HTERT RPE-1 (cell line): ENCODE results near the gene USP10.

Experiments used
- in situ Hi-C: fragments of 300-500 bp; cut with MboI; formaldehyde crosslinking; loops from 4 replicates; pipeline ENCODE4 v1.14.3; 2020; ENCODE audit warnings: low sequenced_read_pairs

Gene USP10

DNA sequence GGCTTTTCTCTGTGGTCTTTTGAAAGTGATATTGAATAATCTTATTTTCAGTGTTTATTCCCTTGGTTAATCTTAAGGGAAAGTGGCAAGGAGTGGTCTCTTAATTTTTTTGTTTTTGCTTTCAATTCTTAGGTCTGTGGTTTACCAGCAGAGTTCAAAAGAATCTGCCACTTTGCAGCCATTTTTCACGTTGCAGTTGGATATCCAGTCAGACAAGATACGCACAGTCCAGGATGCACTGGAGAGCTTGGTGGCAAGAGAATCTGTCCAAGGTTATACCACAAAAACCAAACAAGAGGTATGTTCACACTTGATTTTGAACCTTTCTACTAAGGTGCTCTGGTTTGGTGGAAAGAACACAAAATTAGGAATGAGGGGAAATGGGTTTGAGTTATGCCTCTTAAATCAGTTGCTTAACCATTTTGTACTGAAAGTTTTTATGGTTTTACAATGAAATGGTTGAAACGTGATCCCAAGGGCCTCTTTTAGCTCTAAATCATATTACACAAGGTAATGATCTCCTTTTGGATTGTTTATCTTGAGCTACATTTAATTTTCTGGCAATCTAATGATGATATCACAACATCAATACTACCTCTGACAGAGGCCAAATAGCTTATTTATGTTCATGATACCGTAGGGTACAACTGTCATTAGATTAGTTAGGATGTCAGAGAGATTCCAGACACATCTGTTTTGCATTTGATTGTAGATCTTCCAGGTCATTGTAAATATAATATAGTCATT lies 68.4 kb downstream of the USP10 start:
- in situ Hi-C loops = loop anchor here (25.0 kb wide), 1 partner anchor 169 kb away; no protein-coding TSS in a partner anchor

DNA sequence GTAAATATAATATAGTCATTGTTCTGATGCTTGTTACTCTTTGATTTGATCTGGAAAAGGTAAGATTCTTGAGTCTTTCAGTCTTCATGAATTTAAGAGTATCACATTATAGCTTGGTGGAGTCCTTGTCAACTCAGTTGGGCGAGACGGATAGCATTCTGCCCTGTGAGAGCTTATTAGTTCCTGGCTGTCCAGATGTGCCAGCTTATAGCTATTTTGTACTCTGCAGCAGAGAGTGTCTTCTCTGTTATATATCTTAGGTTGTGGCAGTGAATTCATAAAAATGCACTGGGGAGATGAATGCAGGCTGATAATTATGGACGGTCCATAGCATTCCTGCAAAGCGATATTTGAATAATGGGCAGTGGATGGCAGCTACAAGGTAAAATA lies 69.0 kb downstream of the USP10 start:
- in situ Hi-C loops = loop anchor here (25.0 kb wide), 1 partner anchor 168 kb away; no protein-coding TSS in a partner anchor

DNA sequence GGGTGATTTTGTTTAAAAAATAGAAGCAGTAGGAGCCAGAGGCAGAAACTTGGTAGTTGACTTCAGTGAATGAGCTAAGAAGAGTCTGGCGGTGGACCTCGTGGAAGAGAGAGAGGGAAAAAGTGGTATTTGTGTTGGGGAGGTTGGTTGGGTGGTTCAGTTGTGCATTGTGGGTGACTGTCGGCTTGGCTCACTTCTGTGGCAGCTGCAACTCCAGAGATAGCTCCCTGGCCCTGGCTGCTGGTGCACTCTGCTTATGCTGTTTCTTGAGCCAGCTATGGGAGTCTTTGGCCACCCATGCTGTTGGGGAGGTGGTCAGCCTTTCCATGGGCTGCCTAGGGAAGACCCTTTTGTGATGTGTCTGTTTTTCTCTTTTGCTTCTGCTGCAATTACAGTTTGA lies 69.6 kb downstream of the USP10 start:
- in situ Hi-C loops = loop anchor here (25.0 kb wide), 1 partner anchor 168 kb away; no protein-coding TSS in a partner anchor

DNA sequence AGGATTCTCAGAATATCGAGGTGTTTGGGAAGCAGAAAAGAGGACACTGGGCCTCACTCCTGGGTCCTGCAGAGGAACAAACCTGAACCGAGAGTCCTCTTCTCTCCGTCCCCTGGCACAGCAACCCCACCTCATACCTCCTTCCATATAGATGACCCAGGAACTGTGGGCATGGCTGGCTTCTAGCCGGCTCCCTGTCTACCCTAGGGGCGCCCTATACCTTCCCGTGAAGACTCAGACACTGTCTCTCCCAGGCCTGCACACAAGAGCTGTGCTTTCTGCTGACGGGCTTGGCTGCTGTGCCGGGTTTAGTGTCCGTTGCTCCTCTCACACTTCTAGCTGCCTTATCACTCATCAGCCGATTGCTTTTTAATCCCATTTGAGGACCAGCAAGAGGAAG lies 73.5 kb downstream of the USP10 start:
- in situ Hi-C loops = loop anchor here (25.0 kb wide), 1 partner anchor 164 kb away; no protein-coding TSS in a partner anchor

DNA sequence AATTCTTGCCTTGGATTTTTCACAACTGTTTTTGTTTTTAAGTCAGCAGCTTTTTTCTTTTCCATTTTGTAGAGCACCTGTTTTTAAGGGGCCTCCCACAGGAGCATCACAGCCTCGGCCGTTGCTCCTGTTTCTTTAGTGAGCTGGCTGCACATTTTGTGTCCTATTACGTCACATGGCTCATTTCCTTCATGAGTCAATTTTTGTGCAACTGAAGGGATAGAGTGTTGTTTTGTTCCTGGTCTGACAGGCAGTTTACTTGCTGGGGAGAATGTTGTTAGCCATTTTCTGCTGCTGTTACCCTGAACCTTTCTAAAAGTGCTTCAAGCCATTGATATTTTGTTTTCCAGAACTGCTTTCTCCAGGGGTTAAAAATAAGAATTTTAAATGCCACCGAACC lies 75.0 kb downstream of the USP10 start:
- in situ Hi-C loops = loop anchor here (25.0 kb wide), 1 partner anchor 162 kb away; no protein-coding TSS in a partner anchor

DNA sequence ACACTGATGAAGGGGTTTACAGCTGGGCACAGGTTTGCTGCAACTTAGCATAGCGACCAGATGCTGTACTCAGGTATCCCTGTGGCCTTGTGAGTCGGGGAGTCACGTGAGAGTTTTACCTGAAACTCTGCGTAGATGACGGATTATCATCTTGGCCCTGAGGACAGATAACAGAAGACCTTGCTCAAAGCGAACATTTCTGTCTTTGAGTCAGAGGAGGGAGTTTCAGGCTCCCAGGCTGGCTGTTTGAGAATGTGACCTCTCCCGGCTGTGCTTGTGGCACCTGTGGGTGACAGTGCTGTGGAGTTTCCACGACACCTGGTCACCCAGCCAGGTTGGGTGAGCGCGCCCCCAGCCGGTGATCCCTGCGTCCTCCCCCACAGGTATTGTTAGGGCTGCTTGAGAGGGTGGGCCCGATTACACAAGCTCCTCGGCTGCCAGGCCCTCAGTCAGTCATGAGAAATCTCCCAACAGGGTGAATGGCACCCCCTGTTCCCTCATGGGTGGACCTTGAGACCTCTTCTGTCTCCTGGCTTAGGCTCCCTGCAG lies 75.5 kb downstream of the USP10 start:
- in situ Hi-C loops = no loop called here

DNA sequence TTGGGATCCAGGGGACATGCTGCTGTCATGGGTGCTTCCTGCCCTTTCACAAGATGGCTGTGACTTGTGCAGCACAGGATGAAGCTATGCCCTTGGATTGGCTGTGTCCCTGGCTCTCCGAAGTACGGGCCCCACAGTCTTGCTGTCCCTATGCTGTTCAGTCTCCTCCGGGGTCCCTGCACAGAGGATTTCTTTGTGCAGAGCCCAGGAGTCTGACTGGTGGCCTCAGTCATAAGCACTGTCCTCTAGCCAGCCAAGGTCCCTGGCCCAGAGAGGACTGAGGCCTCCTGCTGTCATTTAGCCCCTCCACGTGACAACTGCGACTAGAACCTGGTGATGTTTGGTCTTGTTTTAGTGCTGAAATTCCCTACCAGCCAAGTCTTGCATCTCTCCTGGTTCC lies 77.6 kb downstream of the USP10 start:
- in situ Hi-C loops = no loop called here

DNA sequence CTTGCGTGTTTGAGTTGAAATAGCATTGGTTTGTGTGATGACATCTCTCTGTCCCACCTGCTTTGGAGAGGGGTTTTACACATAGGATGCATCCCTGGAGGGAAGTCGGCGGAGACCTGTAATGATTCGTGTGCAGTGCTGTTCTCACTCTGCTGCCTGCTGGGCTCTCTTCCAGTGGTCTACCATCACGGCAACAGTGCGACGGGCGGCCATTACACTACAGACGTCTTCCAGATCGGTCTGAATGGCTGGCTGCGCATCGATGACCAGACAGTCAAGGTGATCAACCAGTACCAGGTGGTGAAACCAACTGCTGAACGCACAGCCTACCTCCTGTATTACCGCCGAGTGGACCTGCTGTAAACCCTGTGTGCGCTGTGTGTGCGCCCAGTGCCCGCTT lies 78.9 kb downstream of the USP10 start:
- in situ Hi-C loops = no loop called here

DNA sequence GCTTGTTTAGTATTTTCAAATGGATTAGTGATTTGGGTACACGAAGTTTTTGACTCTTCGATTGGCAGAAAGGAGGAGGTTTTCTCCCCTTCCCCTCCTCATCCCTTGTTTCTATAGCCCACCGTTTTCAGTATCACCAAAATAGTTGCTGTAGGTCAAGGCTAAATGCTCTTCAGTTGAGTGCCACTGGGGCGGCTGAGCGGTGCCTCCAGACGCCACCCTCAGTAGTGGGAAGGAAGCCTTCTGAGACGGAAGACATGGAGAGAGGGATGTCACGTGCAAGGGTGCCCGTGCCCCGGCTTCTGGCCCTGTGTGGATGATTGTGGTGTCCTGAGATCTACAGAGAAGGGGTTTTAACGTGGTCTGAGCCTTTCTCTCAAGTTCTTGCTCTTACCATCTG lies 80.3 kb downstream of the USP10 start:
- in situ Hi-C loops = no loop called here

DNA sequence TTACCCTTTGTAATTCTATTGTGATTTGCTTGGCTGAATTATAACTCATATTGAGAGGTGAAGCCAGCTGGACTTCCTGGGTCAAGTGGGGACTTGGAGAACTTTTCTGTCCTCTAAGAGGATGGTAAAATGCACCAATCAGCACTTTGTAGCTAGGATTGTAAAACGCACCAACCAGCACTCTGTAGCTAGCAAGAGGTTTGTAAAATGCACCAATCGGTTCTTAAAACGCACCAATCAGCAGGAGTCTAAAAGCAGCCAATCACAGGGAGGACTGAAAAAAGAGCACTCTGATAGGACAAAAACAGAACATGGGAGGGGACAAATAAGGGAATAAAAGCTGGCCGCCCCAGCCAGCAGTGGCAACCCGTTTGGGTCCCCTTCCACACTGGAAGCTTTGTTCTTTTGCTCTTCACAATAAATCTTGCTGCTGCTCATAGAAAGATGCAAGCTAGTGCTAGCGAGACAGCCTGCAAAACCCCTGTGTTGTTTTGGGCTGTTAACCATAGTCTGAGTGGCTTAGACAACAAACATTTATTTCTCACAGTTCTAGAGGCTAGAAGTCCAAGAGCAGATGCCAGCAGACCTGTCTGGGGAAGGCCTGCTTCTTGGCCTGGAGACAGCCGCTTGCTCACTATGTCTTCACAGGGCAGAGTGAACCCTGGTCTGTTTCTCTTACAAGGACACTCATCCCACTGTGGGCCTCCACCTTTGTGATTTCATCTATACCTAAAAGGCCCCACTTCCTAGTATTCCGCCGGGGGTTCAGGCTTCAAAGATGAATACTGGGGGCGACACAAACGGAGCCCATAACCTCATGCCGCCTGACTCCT lies 81.0 kb downstream of the USP10 start:
- in situ Hi-C loops = no loop called here

DNA sequence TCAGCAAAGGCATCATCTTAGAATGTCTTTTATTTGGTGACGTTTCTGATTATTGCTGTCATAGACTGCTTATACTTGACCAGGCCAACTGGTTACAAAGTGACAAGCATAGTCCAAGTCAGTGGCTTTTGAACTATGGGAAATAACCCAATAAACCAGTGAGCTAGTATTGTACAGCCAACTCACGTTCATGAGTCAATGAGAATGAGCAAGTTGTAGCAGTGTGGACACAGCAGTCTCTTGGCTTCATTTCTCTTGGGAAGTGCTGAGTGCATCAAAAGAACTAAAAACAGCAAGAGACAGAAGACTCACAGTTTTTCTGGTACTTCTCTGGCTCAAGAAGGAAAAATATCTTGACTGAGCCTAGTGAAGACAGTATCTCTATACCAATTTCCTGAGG lies 83.0 kb downstream of the USP10 start:
- in situ Hi-C loops = no loop called here

DNA sequence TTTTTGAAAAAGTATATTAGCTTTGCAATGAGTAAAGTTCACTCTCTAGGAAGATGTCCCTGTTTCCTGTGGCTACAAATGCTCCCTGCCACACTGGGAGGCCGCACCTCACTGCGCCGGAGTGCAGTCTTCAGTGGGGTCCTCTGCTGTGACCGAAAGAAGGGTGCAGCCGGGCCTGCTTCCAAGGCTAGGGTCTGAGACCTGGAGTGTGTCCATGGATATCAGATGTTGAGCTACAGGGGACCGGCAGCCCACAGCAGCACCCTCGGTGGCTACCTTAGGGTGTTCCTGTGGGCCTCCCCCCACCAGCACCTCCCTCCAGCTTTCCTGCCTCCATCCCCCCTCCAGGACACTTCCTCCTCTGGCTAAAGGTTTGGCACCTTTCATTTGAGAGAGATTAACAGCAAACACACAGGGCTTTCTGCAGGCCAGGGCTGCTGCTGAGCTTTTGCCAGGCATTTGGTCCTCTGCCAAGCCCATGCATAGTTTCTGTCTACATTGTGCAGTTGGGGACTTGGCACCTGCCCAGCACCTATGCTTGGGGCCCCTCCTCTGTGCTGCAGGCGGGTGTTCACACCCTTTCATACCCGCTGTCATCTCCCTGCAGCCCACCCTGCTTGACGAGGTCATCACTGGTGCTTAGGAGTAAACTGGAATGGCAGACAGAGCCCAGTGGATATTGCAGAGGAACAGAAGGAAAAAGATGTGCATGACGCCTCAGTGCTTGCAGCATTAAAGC lies 86.2 kb downstream of the USP10 start:
- in situ Hi-C loops = no loop called here

DNA sequence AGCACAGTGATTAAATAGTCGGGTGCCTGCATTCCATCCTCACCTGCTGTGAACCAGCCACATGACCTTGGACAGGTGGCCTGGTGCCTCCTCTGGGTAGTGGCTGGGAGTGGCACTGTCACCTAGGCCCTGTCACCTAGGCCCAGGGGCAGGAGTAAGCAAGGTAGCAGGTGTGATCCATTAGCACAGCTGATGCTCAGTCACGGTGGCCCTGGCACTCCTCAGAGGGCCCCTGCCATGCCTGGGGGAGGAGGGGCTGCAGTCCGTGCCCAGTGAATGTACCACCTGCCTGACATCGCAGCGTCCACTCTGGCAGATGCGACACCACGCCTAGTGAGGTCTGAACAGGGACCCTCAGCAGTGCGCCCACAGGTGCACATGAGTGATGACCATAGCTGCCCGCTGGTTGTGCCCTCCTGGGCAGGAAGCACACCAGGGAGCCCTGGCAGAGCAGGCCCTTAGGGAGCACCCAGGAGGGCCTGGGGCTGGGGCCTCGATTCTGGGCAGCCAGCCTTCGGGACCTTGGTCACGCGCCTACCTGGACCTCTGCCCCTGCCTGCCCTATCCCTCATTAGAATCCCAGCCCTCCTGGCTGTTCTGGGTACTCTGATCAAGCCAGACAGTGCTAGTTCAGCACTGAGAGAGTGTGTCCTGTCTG lies 86.9 kb downstream of the USP10 start:
- in situ Hi-C loops = no loop called here

DNA sequence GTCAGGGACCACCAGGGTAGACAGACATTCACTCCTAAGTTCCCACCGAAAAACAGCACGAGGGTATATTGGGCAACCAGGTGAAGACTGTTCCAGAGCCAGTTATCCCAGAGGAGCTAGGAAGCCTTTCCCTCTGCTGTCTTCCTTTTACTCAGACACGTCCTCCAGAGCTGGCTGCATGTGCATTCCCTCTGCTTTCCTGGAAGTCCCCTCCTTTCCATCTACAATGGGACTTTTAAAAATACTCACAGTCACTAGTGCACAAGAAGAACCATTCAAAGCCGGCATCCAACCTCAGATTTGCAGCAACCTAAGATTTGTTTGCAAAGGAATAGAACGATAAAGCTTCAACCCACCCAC lies 87.4 kb downstream of the USP10 start:
- in situ Hi-C loops = no loop called here

DNA sequence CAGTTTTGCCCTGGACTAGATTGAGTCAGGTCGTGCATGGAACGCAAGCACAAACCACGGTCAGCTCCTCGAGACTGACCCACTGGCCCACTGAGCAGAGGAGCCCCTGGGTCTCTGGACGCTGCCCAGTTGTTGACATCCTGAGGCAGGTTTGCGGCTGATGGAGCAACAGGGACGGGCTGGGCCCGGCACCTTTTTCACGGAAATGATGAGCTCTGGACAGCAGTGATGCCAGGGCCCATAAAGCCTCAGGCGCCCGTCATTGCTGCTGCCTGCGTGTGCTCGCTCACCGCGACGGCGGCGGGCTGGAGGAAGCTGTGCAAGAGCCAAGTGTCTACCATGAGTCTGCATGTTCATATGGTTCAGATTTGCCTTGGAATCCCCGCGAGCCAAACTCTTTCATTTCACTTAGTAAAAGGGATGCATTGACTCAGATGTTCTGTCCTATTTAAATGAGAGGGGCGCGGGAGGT lies 89.2 kb downstream of the USP10 start:
- in situ Hi-C loops = no loop called here

DNA sequence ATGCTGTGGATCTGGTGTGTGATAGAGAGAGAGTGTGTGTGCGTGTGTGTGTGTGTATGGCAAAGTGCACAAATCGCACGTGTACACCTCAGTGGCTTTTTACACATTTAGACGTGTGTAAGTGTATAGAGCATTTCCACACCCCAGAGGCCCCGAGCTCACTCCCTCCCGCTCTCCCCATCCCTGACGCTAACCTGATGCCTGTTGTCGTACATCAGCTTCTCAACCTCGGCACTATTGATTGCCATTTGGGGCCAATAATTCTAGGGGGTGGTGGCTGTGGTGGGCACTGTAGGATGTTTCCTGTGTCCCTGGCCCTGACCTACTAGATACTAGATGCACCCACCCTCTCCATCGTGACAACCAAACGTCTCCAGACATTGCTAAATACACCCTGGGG lies 89.6 kb downstream of the USP10 start:
- in situ Hi-C loops = no loop called here

DNA sequence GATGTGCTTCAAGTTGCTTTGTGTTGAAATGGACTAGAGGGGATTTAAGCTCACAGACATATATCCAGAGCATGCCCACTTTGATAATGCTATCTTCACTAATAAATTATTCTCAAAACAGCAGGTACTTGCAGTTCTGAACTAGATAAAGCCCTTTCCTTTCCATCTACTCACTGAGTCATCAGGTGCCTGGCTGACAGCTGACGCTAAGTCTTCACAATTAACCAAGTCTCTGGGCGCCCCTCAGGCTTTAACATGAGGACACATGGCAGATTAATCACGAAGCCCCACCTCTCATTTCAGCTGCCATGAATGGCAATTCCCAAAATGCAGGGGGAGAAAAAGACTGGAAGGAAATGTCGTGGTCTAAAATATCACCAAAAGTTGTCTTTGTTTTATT lies 90.5 kb downstream of the USP10 start:
- in situ Hi-C loops = no loop called here

DNA sequence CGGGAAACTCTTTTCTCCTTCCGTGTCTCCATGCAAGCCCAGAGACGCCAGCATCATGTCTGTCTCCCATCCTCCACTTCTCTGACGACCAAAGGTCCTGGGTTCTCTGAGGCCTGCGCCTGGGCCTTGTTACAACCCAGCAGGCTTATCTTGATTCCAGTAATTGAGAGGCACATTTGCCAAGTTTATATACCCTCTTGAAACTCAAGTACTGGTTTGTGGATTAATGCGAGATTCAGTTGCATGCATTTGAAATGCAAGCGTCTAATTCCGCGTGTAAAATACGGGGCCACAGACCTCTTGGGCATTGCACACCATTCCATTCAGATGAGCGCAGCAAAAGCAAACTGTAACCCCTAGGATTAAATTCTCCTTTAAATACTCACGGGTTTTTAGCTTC lies 91.3 kb downstream of the USP10 start:
- in situ Hi-C loops = no loop called here

DNA sequence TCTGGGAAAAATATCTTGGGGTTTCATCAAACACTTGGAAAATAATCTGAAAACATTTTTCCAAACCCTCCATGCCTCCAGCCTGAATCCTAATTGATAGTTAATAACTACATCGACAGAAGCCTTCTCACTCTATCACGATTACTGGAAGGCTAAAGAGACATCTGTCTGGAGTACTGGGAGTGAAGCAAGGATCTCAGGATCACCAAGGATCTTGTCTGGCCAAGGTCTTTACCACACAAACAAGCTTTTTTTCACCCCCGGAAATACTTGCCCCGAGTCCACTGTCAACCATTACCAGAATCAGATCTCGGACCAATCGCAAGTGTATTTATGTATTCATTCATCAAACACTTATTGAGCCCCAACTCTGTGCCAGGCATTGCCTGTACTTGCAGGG lies 91.7 kb downstream of the USP10 start:
- in situ Hi-C loops = no loop called here

DNA sequence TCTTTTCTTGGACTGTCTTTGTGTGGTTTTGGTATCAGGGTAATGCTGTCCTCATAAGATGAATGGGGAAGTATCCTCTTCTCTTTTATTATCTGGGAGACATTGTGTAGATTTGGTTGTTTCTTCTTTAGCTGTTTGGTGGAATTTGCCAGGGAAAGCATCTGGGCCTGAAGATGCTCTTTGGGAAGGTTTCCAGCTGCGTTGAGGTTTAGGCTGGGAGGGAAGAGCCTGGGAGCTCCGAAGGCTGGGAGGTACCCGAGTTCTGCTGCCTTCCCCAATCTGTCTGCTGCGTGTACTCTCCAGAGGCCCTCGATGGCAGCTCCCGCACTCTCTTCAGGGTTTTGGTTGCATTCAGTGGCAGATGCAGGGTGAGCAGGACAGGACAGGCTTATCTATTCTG lies 94.4 kb downstream of the USP10 start:
- in situ Hi-C loops = no loop called here

DNA sequence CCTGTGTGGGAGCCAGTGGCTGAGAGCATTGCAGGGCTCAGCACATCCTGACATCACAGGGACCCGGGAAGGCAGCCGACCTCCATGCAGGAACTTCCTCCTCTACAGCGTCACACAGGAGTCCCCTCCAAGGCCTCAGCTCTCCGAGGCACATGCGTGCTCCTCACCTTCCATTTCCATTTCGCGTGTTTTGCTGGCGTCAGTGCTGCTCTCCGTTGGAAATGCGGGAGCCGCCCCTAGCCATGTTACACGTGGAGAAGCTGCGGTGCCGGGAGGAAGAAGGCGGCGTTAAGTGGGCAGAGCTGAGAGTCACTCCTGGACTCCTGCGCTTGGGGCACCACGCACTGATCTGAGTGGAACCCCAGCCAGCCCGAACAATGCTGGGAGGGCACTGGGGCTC lies 94.8 kb downstream of the USP10 start:
- in situ Hi-C loops = no loop called here
